Bronchial epithelial cell (primary cell): ENCODE measurements around the gene TIE1. TPM values are rescaled to one million over a fixed set of nuclear protein-coding genes. Genes with fewer than 3 reads are reported as not detected.

Experiments
- DNase-seq: peaks from one replicate; pipeline ENCODE4 v3.0.0-alpha.2; 2010; ENCODE audit warnings: low read depth
- FAIRE-seq: peaks from 2 replicates; lab custom pipeline; 2011; peaks lifted over from hg19 to GRCh38; lab: Jason Lieb, UNC
- H3K27me3 ChIP-seq: 2 replicates; pipeline ENCODE4 v1.5.1; 2011; ENCODE audit warnings: low read length; ENCODE audit not compliant: control insufficient read depth, insufficient read depth
- H3K36me3 ChIP-seq: 2 replicates; pipeline ENCODE4 v1.5.1; 2011; ENCODE audit warnings: low read length; ENCODE audit not compliant: control insufficient read depth, insufficient read depth
- H3K4me3 ChIP-seq: 2 replicates; pipeline ENCODE4 v1.5.1; 2011; ENCODE audit warnings: mild to moderate bottlenecking, low read depth, low read length, control low read depth
- total RNA-seq: library from RNA; depleted of rRNA; stranded (reverse); fragments of >200 nt; gene quantifications from 2 replicates; pipeline ENCODE4 v1.2.1, GENCODE V29; 2014
- TF ChIP-seq, protein P1 (sequence below): IDR thresholded peaks from 2 replicates; pipeline ENCODE4 v1.5.1; 2011; ENCODE audit warnings: mild to moderate bottlenecking, moderate library complexity, low read length, control low read depth, inconsistent platforms; ENCODE audit not compliant: insufficient read depth, severe bottlenecking

TIE1 gene
- total RNA-seq, 1 donor from 2014 or later = 0.53 TPM

DNA sequence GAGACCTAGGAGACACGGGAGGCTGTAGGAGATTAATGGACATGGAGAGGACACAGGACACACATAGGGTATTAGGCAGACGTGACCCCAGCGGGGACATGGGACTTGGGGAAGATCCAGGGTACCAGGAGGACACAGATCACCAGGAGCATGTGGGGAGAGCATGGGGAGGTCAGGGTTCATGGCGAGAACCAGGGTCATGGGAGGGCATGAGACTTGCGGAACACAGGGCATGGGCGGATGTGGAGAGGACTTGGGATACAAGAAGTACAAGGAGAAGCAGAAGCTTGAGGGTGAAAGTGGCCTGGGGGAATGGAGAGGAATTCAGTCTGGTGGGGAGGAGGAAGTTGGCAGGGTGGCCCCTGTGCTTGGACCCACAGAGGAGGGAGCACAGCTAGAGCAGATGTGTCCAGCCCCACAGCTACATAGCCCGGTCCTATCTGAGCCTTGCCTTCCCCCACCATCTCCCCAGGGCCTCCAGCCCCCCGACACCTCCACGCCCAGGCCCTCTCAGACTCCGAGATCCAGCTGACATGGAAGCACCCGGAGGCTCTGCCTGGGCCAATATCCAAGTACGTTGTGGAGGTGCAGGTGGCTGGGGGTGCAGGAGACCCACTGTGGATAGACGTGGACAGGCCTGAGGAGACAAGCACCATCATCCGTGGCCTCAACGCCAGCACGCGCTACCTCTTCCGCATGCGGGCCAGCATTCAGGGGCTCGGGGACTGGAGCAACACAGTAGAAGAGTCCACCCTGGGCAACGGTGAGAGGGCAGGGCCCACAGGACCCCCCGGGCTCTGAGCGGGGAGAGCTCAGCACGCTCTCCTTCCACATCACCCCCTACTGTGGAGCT is 12.1 kb downstream of the TIE1 start:
- Histone ChIP-seq H3K27me3 (no peaks in the 10 kb centered on the region), H3K4me3 (no peak overlapping the region), H3K36me3 (no peaks in the 10 kb centered on the region)
- FAIRE-seq (peak; percentile 28), DNase-seq (no peak)
- TF ChIP-seq, protein P1, sequence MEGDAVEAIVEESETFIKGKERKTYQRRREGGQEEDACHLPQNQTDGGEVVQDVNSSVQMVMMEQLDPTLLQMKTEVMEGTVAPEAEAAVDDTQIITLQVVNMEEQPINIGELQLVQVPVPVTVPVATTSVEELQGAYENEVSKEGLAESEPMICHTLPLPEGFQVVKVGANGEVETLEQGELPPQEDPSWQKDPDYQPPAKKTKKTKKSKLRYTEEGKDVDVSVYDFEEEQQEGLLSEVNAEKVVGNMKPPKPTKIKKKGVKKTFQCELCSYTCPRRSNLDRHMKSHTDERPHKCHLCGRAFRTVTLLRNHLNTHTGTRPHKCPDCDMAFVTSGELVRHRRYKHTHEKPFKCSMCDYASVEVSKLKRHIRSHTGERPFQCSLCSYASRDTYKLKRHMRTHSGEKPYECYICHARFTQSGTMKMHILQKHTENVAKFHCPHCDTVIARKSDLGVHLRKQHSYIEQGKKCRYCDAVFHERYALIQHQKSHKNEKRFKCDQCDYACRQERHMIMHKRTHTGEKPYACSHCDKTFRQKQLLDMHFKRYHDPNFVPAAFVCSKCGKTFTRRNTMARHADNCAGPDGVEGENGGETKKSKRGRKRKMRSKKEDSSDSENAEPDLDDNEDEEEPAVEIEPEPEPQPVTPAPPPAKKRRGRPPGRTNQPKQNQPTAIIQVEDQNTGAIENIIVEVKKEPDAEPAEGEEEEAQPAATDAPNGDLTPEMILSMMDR = no peak

DNA sequence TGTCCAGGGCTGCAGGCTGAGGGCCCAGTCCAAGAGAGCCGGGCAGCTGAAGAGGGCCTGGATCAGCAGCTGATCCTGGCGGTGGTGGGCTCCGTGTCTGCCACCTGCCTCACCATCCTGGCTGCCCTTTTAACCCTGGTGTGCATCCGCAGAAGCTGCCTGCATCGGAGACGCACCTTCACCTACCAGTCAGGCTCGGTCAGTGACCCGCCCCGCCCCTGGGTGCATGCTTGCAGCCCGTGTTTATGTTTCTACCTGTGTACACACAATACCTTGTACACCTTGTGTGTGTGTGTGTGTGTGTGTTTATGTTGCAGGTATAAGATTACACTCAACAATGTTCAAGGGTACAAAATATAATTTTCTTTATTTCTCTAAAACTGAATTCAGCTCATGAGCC is 13.0 kb downstream of the TIE1 start:
- no peaks in the 10 kb centered on the region for H3K36me3 ChIP-seq
- no peak for DNase-seq
- H3K4me3 ChIP-seq = no peak overlapping the region
- no peak for FAIRE-seq
- H3K27me3 ChIP-seq = no peaks in the 10 kb centered on the region
- TF ChIP-seq, protein P1 = no peak

DNA sequence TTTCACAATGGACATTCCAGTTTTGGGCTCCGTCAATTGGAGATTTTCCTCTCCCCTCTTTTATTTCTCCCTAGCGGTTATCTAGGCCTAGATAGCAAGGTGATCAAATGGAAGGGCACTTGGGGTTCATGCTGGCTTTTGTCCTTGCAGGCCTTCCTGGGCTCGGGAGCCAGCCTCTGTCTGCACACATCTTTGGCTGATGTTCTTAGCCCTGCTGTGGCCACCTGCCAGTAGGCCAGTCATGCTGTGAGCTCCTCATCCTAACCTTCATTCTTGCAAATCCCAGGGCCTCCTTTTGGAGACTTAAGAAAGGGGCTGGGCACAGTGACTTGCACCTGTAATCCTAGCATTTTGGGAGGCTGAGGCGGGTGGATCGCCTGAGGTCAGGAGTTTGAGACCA is 13.5 kb downstream of the TIE1 start:
- no peak for FAIRE-seq
- TF ChIP-seq, protein P1 = no peak
- DNase-seq = no peak
- H3K27me3 ChIP-seq = no peaks in the 10 kb centered on the region
- H3K36me3 ChIP-seq = no peaks in the 10 kb centered on the region
- H3K4me3 ChIP-seq = no peak overlapping the region

DNA sequence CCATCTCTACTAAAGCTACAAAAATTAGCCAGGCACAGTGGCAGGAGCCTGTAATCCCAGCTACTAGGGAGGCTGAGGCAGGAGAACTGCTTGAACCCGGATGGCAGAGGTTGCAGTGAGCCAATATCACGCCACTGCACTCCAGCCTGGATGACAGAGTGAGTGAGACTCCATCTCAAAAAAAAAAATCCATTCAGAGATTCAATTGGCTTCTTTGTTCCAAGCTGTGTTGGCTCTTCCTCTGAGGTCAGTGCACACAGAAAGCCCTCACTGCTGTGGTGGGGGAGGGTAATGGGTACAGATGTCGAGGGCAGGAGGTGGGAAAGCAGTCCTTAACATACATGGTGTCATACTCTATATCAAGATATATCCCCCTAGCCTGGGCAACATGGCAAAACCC is 14.7 kb downstream of the TIE1 start:
- TF ChIP-seq, protein P1 = no peak
- FAIRE-seq (no peak), DNase-seq (no peak)
- H3K4me3 ChIP-seq = no peak overlapping the region
- H3K36me3 ChIP-seq = no peaks in the 10 kb centered on the region
- H3K27me3 ChIP-seq = no peaks in the 10 kb centered on the region

DNA sequence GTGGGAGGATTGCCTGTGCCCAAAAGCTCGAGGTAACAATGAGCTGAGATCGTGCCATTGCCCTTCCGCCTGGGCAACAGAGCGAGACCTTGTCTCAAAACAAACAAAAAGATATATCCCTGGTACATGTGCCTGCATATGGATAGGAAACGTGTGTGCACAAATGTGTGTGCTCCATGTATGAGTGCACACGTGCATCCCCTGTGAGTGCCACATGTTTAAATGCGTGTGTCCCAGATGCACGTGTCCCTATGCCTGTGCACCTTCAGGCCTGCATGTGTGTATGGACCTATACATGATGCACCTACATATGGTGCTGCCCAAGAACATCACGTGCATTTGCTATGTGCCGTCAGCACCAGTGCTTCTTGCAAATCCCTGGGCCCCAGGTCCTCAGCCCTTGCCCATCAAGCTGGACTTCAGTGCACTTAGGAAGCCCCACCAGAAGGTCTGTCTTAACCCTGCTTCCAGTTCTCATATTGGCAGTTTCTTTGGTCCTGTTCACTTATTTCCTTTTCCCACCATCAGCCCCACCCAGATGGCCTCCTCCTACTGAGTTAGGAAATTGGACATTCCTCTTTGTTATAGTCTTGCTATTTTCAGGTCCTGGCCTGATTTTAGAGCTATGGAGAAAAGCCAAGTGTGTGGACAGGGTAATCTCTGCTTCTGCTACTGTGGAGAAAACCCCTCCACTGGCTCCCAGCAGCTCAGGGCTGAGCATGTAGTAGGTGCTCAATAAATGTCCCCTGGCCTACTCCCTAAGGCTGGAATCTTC is 15.4 kb downstream of the TIE1 start:
- peak; percentile 90 for FAIRE-seq
- DNase-seq = no peak
- H3K4me3 ChIP-seq = no peak overlapping the region
- no peaks in the 10 kb centered on the region for H3K36me3 ChIP-seq
- TF ChIP-seq, protein P1 = no peak
- no peaks in the 10 kb centered on the region for H3K27me3 ChIP-seq
